Mesendoderm (in vitro differentiated cells): Measurements from ENCODE around the gene CDK11B.
"Not testable (repeated sequence)": the region's sequence is repeated elsewhere in the genome, so short reads cannot be mapped to it uniquely, and the experiment has no call there.

Experiments used
- DNase-seq: peaks from one replicate; pipeline ENCODE4 v3.0.0; 2013
- H2AK5ac ChIP-seq: 2 replicates; pipeline ENCODE4 v1.6.1; 2013; ENCODE audit warnings: low read length, inconsistent platforms
- H2BK120ac ChIP-seq: 2 replicates; pipeline ENCODE4 v1.6.1; 2013; ENCODE audit warnings: low read depth, mild to moderate bottlenecking, low read length, moderate library complexity, mixed read lengths
- H2BK15ac ChIP-seq: replicated peaks from 2 replicates; pipeline ENCODE4 v1.6.1; 2013; ENCODE audit warnings: low read depth, mild to moderate bottlenecking, moderate library complexity
- H2BK5ac ChIP-seq: 2 replicates; pipeline ENCODE4 v1.6.1; 2013; ENCODE audit warnings: low read length, inconsistent platforms
- H3K18ac ChIP-seq: 2 replicates; pipeline ENCODE4 v1.6.1; 2013; ENCODE audit warnings: mild to moderate bottlenecking, low read length, mixed read lengths
- H3K23ac ChIP-seq: one replicate; pipeline ENCODE4 v1.6.1; 2013; ENCODE audit warnings: low read length
- H3K27ac ChIP-seq: 2 replicates; pipeline ENCODE4 v1.5.1; 2013; ENCODE audit warnings: low read depth, mild to moderate bottlenecking, inconsistent platforms, low read length, moderate library complexity
- H3K27me3 ChIP-seq: 2 replicates; pipeline ENCODE4 v1.6.1; 2013; ENCODE audit warnings: low read length, control low read depth, mild to moderate bottlenecking, inconsistent platforms; ENCODE audit not compliant: insufficient read depth, poor library complexity
- H3K36me3 ChIP-seq: 2 replicates; pipeline ENCODE4 v1.6.1; 2013; ENCODE audit warnings: low read length, inconsistent platforms; ENCODE audit not compliant: control insufficient read depth, insufficient read depth
- H3K4ac ChIP-seq: one replicate; pipeline ENCODE4 v1.6.1; 2013; ENCODE audit warnings: low read depth, mild to moderate bottlenecking, low read length, moderate library complexity
- H3K4me1 ChIP-seq: 2 replicates; pipeline ENCODE4 v1.6.1; 2013; ENCODE audit warnings: low read depth, low read length, inconsistent platforms; ENCODE audit not compliant: control insufficient read depth
- H3K4me2 ChIP-seq: 2 replicates; pipeline ENCODE4 v1.6.1; 2013; ENCODE audit warnings: low read length
- H3K4me3 ChIP-seq: 2 replicates; pipeline ENCODE4 v1.5.1; 2013; ENCODE audit warnings: mild to moderate bottlenecking, low read length
- H3K56ac ChIP-seq: one replicate; pipeline ENCODE4 v1.6.1; 2013; ENCODE audit warnings: low read length
- H3K79me1 ChIP-seq: 2 replicates; pipeline ENCODE4 v1.6.1; 2013; ENCODE audit warnings: low read length, inconsistent platforms
- H3K79me2 ChIP-seq: 2 replicates; pipeline ENCODE4 v1.6.1; 2013; ENCODE audit warnings: mild to moderate bottlenecking, low read length; ENCODE audit not compliant: control insufficient read depth, insufficient read depth
- H3K9ac ChIP-seq: 2 replicates; pipeline ENCODE4 v1.6.1; 2013; ENCODE audit warnings: low read length, inconsistent platforms
- H4K5ac ChIP-seq: one replicate; pipeline ENCODE4 v1.6.1; 2013; ENCODE audit warnings: low read length
- H4K8ac ChIP-seq: one replicate; pipeline ENCODE4 v1.6.1; 2013; ENCODE audit warnings: low read depth, mild to moderate bottlenecking, control low read depth, low read length, moderate library complexity
- WGBS: extraction: QIAGEN DNeasy Blood & Tissue Kit; methylation state at CpG from one replicate; pipeline ENCODE4 v1.1.7; 2013; ENCODE audit warnings: low lambda C conversion rate, missing lambda C conversion rate; ENCODE audit not compliant: insufficient coverage; ENCODE audit errors: extremely low coverage; 5-methylcytosine and 5-hydroxymethylcytosine counted together

CDK11B gene

DNA sequence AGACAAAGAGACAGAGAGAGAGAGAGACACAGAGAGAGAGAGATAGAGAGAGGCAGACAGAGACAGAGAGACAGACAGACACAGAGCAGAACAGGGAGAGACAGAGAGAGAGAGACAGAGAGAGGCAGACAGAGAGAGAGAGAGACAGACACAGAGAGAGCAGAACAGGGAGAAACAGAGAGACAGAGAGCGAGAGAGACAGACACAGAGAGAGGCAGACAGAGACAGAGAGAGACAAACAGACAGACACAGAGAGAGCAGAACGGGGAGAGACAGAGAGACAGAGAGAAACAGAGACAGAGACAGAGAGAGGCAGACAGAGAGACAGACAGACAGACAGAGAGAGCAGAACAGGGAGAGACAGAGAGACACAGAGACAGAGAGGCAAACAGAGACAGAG, 63.5 kb downstream of the CDK11B start:
- not testable (repeated sequence) for H3K36me3 ChIP-seq, H2BK5ac ChIP-seq, H3K18ac ChIP-seq, H3K79me1 ChIP-seq, H2AK5ac ChIP-seq, H3K56ac ChIP-seq, H3K4ac ChIP-seq, H3K9ac ChIP-seq, H2BK120ac ChIP-seq, H3K79me2 ChIP-seq, H4K8ac ChIP-seq, H4K5ac ChIP-seq, H3K4me1 ChIP-seq, H2BK15ac ChIP-seq, H3K4me2 ChIP-seq, H3K23ac ChIP-seq, DNase-seq, H3K4me3 ChIP-seq, H3K27ac ChIP-seq
- H3K27me3 ChIP-seq = peaks cover 12% of the 10 kb centered on the region
- no CpG with 5 or more reads among the region's 2 CpGs for WGBS

DNA sequence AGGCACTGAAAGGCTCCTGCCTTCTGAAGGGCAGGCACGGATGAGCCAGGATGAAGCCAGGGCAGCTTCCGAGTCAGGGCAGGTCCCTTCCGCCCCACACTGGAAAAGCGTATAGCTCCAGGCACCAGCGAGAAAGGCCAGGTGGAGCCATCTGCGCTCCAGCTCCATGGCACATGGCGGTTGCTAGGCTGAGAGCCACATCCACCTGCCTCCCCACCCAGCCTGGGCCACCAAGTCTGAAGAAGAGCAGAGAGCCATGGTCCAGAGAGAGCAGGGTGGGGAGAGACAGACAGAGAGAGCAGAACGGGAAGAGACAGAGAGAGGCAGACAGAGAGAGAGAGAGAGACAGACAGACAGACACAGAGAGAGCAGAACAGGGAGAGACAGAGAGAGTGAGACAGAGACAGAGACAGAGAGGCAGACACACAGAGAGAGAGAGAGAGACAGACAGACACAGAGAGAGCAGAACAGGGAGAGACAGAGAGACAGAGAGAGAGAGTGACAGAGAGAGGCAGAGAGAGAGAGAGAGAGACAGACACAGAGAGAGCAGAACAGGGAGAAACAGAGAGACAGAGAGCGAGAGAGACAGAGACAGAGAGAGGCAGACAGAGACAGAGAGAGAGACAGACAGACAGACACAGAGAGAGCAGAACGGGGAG, 64.1 kb downstream of the CDK11B start:
- H3K4ac ChIP-seq = no peak overlapping the region
- no peak overlapping the region for H3K18ac ChIP-seq
- H3K79me1 ChIP-seq = no peaks in the 10 kb centered on the region
- no peak overlapping the region for H3K27ac ChIP-seq
- no peaks in the 10 kb centered on the region for H3K36me3 ChIP-seq
- no peaks in the 10 kb centered on the region for H3K4me1 ChIP-seq
- WGBS = no CpG with 5 or more reads among the region's 10 CpGs
- no peak overlapping the region for H3K23ac ChIP-seq
- H3K27me3 ChIP-seq = peaks cover 10% of the 10 kb centered on the region
- no peak overlapping the region for H2BK5ac ChIP-seq
- no peaks in the 10 kb centered on the region for H3K79me2 ChIP-seq
- no peak for DNase-seq
- H3K4me2 ChIP-seq = no peak overlapping the region
- H4K5ac ChIP-seq = no peak overlapping the region
- no peak overlapping the region for H2BK120ac ChIP-seq
- H3K56ac ChIP-seq = no peak overlapping the region
- H2AK5ac ChIP-seq = no peak overlapping the region
- H3K9ac ChIP-seq = no peak overlapping the region
- H3K4me3 ChIP-seq = no peak overlapping the region
- H4K8ac ChIP-seq = no peak overlapping the region
- H2BK15ac ChIP-seq = no peak overlapping the region

DNA sequence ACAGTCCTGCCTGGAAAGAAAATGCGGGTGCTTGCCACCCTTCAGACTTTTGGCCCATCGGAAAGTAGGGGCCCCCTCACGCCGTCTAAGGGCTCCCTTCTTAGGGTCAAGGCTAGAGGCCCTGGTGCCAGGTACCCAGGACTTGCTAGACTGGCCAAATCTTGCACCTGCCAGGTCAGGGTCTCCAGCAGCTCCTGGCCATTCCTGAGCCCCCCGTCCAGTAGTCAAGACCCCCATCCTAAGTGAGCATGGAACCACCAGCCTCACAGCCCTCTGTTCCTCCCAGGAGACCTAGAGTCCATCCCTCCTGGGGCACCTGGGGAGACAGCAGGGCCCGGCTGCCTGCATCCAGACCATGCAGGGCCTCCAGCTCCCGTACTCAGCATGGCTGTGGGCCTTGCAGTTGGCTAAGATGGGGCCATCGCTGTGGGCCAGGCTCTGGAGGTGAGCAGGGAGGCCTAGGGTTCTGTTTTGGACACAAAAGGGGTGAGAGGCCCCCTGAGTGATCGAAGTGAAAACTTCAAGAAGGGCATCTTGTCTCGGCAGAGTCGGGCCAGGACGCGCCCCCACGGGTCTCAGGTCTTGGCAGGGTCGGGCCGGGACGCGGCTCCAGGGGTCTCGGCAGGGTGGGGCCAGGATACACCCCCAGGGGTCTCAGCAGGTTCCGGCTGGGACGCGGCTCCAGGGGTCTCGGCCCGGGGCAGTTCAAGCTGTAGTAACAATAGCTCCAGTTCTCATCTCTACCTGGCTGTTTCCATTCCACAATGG, 64.8 kb downstream of the CDK11B start:
- Histone ChIP-seq H3K4me1 (no peaks in the 10 kb centered on the region), H3K56ac (no peak overlapping the region), H3K23ac (no peak overlapping the region), H3K4me3 (no peak overlapping the region), H3K36me3 (no peaks in the 10 kb centered on the region), H2AK5ac (no peak overlapping the region), H2BK120ac (no peak overlapping the region), H3K9ac (no peak overlapping the region), H3K27ac (no peak overlapping the region), H3K79me2 (no peaks in the 10 kb centered on the region), H3K79me1 (no peaks in the 10 kb centered on the region), H3K4ac (no peak overlapping the region), H4K8ac (no peak overlapping the region), H3K18ac (no peak overlapping the region), H2BK15ac (no peak overlapping the region), H3K4me2 (no peak overlapping the region), H2BK5ac (no peak overlapping the region), H3K27me3 (peaks cover 5% of the 10 kb centered on the region), H4K5ac (no peak overlapping the region)
- WGBS = no CpG with 5 or more reads among the region's 24 CpGs
- DNase-seq = no peak

DNA sequence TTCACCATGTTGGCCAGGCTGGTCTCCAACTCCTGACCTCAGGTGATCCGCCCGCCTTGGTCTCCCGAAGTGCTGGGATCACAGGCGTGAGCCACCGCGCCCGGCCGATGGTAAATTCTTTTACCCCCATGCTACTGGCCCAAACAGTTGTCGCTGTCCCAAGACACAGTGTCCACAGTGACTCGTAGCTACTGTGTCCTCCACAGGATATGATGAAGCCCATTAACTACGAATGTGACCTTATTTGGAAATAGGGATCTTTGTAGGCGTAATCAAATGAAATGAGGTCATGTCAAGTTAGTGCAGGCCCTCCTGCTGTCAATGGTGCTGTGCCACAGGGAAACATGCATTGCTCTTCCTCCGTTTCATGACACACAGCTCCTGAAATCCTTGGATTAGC, 67.4 kb downstream of the CDK11B start:
- Histone ChIP-seq H3K4me1 (no peaks in the 10 kb centered on the region), H2BK120ac (no peak overlapping the region), H4K8ac (no peak overlapping the region), H3K79me2 (no peaks in the 10 kb centered on the region), H3K4me2 (no peak overlapping the region), H3K4ac (no peak overlapping the region), H3K36me3 (no peaks in the 10 kb centered on the region), H3K56ac (no peak overlapping the region), H2AK5ac (no peak overlapping the region), H2BK5ac (no peak overlapping the region), H3K27ac (no peak overlapping the region), H3K79me1 (no peaks in the 10 kb centered on the region), H3K23ac (no peak overlapping the region), H3K18ac (no peak overlapping the region), H2BK15ac (no peak overlapping the region), H3K9ac (no peak overlapping the region), H3K27me3 (no peaks in the 10 kb centered on the region), H4K5ac (no peak overlapping the region), H3K4me3 (no peak overlapping the region)
- no CpG with 5 or more reads among the region's 13 CpGs for WGBS
- DNase-seq = peak; percentile 45
